Measurements from ENCODE around the gene HEMK1.

Gene HEMK1

DNA sequence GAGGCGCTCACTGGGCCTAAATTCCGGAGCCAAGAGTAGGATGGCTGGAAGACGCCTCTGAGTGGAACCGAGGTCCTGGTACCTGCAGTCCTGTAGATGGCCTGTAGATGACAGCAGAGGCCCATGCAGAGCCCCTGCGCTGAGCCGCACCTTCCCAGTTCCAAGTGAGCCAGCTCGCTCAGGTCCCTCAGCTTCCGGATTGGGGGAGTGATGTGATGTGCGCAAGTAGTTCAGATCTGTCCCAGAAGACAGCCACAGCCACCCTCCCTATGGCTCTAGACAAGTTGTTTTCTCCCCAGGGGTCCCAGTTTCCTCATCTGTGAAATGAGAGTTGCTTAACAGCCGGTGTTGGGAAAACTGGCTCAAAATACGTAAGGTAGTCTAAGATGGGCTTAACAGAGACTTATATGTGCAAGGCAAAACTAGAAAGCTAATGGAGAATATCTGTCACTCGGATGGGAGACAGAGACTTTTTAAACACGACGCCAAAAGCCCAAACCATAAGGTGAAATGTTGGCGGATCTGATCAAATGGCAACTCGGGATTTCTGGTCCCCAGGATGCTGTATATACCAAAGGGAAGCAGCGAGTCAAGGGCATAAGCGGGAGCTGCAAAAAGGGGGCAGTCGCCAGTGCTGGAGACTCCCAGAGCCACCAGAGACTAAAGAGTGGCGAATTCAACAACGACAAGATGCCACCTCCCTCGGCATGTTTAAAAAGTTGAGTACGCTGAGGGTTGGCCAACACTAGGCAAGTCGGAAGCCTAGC is 46.9 kb downstream of the HEMK1 start:
- no peaks in the 10 kb centered on the region for H3K9me3 ChIP-seq (ENCODE audit: control insufficient read depth, insufficient read depth, low read length)
- H3K4me2 ChIP-seq (ENCODE audit: low read length), result peak overlapping the region; percentile 99
- peak overlapping the region; percentile 78 for H3K4me3 ChIP-seq (ENCODE audit: low read length)
- H3K4me1 ChIP-seq (ENCODE audit: control insufficient read depth, low read length), result peaks cover 34% of the 10 kb centered on the region
- peaks cover 9% of the 10 kb centered on the region; the same call in 1 of the 2 replicates for H4K20me1 ChIP-seq (ENCODE audit: control insufficient read depth, insufficient read depth, low read depth, low read length)
- H3F3A ChIP-seq (ENCODE audit: control insufficient read depth, insufficient read depth), result peaks cover 13% of the 10 kb centered on the region
- TF ChIP-seq, protein P1, sequence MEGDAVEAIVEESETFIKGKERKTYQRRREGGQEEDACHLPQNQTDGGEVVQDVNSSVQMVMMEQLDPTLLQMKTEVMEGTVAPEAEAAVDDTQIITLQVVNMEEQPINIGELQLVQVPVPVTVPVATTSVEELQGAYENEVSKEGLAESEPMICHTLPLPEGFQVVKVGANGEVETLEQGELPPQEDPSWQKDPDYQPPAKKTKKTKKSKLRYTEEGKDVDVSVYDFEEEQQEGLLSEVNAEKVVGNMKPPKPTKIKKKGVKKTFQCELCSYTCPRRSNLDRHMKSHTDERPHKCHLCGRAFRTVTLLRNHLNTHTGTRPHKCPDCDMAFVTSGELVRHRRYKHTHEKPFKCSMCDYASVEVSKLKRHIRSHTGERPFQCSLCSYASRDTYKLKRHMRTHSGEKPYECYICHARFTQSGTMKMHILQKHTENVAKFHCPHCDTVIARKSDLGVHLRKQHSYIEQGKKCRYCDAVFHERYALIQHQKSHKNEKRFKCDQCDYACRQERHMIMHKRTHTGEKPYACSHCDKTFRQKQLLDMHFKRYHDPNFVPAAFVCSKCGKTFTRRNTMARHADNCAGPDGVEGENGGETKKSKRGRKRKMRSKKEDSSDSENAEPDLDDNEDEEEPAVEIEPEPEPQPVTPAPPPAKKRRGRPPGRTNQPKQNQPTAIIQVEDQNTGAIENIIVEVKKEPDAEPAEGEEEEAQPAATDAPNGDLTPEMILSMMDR (IDR thresholded peaks at IDR 0.05; ENCODE audit: low read depth, low read length, poor library complexity, severe bottlenecking), result peak; percentile 95
- no peak for TF ChIP-seq EZH2phosphoT487 (IDR thresholded peaks at IDR 0.05; ENCODE audit: borderline replicate concordance, low read length)
- no peak overlapping the region for H3K27ac ChIP-seq (ENCODE audit: low read depth, low read length)
- no peaks in the 10 kb centered on the region for H3K9me2 ChIP-seq (replicated peaks; ENCODE audit: control insufficient read depth, low read length)
- peaks cover 32% of the 10 kb centered on the region for H3K27me3 ChIP-seq (ENCODE audit: control insufficient read depth, low read length)
- H3K79me2 ChIP-seq (ENCODE audit: control insufficient read depth, low read length), result peaks cover 6% of the 10 kb centered on the region; the same call in 1 of the 2 replicates
- no peaks in the 10 kb centered on the region for H3K36me3 ChIP-seq (ENCODE audit: control insufficient read depth, low read length)

DNA sequence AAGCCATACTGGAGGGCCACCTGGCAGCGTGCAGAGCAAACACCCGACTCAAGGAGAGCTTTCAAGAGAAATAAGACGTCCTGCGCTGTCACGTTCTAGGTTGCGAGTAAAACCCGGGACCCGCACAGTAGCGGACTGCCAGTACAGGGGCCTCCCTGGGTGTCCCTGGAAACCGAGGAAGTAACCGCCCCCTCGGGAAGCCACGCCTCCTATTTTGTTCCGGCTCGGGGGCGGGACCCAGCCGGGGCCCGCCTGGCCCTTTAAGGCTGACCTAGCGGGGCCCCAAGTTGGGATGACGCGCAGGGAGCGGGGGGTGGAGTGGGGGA is 47.4 kb downstream of the HEMK1 start:
- H3K79me2 ChIP-seq (ENCODE audit: control insufficient read depth, low read length), result peaks cover 6% of the 10 kb centered on the region; the same call in 1 of the 2 replicates
- H3F3A ChIP-seq (ENCODE audit: control insufficient read depth, insufficient read depth), result peaks cover 13% of the 10 kb centered on the region
- peak overlapping the region; percentile 78 for H3K4me3 ChIP-seq (ENCODE audit: low read length)
- no peaks in the 10 kb centered on the region for H3K9me2 ChIP-seq (replicated peaks; ENCODE audit: control insufficient read depth, low read length)
- H4K20me1 ChIP-seq (ENCODE audit: control insufficient read depth, insufficient read depth, low read depth, low read length), result peaks cover 5% of the 10 kb centered on the region; the same call in 1 of the 2 replicates
- no peak overlapping the region for H3K27ac ChIP-seq (ENCODE audit: low read depth, low read length)
- peaks cover 26% of the 10 kb centered on the region for H3K27me3 ChIP-seq (ENCODE audit: control insufficient read depth, low read length)
- H3K4me1 ChIP-seq (ENCODE audit: control insufficient read depth, low read length), result peaks cover 29% of the 10 kb centered on the region
- peak overlapping the region; percentile 99 for H3K4me2 ChIP-seq (ENCODE audit: low read length)
- H3K9me3 ChIP-seq (ENCODE audit: control insufficient read depth, insufficient read depth, low read length), result no peaks in the 10 kb centered on the region
- no peaks in the 10 kb centered on the region for H3K36me3 ChIP-seq (ENCODE audit: control insufficient read depth, low read length)
- TF ChIP-seq, protein P1 (IDR thresholded peaks at IDR 0.05; ENCODE audit: low read depth, low read length, poor library complexity, severe bottlenecking), result no peak
- TF ChIP-seq EZH2phosphoT487 (IDR thresholded peaks at IDR 0.05; ENCODE audit: borderline replicate concordance, low read length), result no peak

DNA sequence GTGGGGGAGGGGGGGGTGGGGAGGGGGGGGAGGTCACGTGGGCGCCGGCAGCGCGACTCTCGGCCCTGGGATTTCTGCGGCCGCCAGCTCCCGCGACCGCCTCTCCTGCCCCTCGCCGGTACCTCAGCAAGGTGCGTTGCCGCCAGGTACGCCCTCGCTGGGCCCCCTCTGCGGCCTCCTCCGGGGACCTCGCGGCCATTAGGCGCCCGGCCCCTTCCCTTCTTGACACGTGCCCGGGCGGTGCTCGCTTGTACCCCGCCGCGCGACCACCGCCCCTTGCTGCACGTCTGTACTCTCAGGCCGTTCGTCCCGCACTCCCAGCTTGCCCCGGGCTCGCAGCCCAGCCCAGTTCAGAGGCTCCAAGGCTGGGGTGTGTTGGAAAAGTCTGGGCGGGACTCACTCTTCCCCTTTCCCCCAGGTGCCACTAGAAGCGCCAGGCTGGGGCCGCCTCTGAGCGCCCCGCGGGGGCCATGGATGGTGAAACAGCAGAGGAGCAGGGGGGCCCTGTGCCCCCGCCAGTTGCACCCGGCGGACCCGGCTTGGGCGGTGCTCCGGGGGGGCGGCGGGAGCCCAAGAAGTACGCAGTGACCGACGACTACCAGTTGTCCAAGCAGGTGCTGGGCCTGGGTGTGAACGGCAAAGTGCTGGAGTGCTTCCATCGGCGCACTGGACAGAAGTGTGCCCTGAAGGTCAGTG is 47.9 kb downstream of the HEMK1 start, which contains the start of gene MAPKAPK3:
TSS of gene MAPKAPK3 (plus strand) at position 56 of the 696 bp plus-strand sequence. CDS start at position 471, 415 bp downstream.
- Histone ChIP-seq H3K27ac (ENCODE audit: low read depth, low read length) (no peak within 1 kb of the TSS), H3K9me2 (replicated peaks; ENCODE audit: control insufficient read depth, low read length) (no peaks in the 10 kb centered on the region), H3K4me2 (ENCODE audit: low read length) (peak within 1 kb of the TSS; percentile 99), H3K27me3 (ENCODE audit: control insufficient read depth, low read length) (peaks cover 21% of the 10 kb centered on the region), H3F3A (ENCODE audit: control insufficient read depth, insufficient read depth) (peaks cover 13% of the 10 kb centered on the region), H3K79me2 (ENCODE audit: control insufficient read depth, low read length) (peaks cover 6% of the 10 kb centered on the region; the same call in 1 of the 2 replicates), H3K9me3 (ENCODE audit: control insufficient read depth, insufficient read depth, low read length) (no peaks in the 10 kb centered on the region), H3K4me1 (ENCODE audit: control insufficient read depth, low read length) (peaks cover 29% of the 10 kb centered on the region), H3K36me3 (ENCODE audit: control insufficient read depth, low read length) (no peaks in the 10 kb centered on the region), H4K20me1 (ENCODE audit: control insufficient read depth, insufficient read depth, low read depth, low read length) (peaks cover 5% of the 10 kb centered on the region; the same call in 1 of the 2 replicates), H3K4me3 (ENCODE audit: low read length) (peak within 1 kb of the TSS; percentile 84)
- no peak for TF ChIP-seq EZH2phosphoT487 (IDR thresholded peaks at IDR 0.05; ENCODE audit: borderline replicate concordance, low read length)
- TF ChIP-seq, protein P1 (IDR thresholded peaks at IDR 0.05; ENCODE audit: low read depth, low read length, poor library complexity, severe bottlenecking), result peak; percentile 36

All from DOHH2 (cell line).